Chondrocyte (in vitro differentiated cells): Measurements from ENCODE around the gene APOL4. TPM values are rescaled to one million over a fixed set of nuclear protein-coding genes. Genes with fewer than 3 reads are reported as not detected.
"Not testable (repeated sequence)": the region's sequence is repeated elsewhere in the genome, so short reads cannot be mapped to it uniquely, and the experiment has no call there.

Experiments
- DNase-seq: peaks from one replicate; pipeline ENCODE4 v3.0.0; 2021; ENCODE audit warnings: mixed read lengths, low spot score
- H3K27ac Mint-ChIP-seq: one replicate; pipeline ENCODE4 v1.8.0; 2021; ENCODE audit warnings: mild to moderate bottlenecking, moderate library complexity, mixed read lengths; ENCODE audit not compliant: unreplicated experiment
- H3K27me3 Mint-ChIP-seq: 2 replicates; pipeline ENCODE4 v1.8.0; 2021; ENCODE audit warnings: low read depth, mixed read lengths
- H3K36me3 Mint-ChIP-seq: 2 replicates; pipeline ENCODE4 v1.8.0; 2021; ENCODE audit warnings: low read depth, mixed read lengths
- H3K4me1 Mint-ChIP-seq: 2 replicates; pipeline ENCODE4 v1.8.0; 2021; ENCODE audit warnings: low read depth, mild to moderate bottlenecking, mixed read lengths
- H3K4me3 Mint-ChIP-seq: one replicate; pipeline ENCODE4 v1.8.0; 2021; ENCODE audit warnings: mild to moderate bottlenecking, moderate library complexity, mixed read lengths; ENCODE audit not compliant: unreplicated experiment
- H3K9me3 Mint-ChIP-seq: 2 replicates; pipeline ENCODE4 v1.8.0; 2021; ENCODE audit warnings: low read depth, mixed read lengths
- CTCF ChIP-seq: fragments of 200-600 bp; sonication (generic); IDR thresholded peaks from 2 replicates; pipeline ENCODE4 v1.5.0; 2021; ENCODE audit warnings: antibody characterized with exemption, mild to moderate bottlenecking, moderate library complexity
- total RNA-seq: library from RNA; stranded (reverse); gene quantifications from 3 replicates; pipeline ENCODE4 v1.2.1, GENCODE V29; 2021

APOL4 gene
- total RNA-seq, 1 donor from 2014 or later: not detected

GRCh38 chr22:36204632-36205015 is 3.0 kb upstream of the APOL4 start:
- H3K27me3 Mint-ChIP-seq: peaks cover 5% of the 10 kb centered on the region
- H3K27ac Mint-ChIP-seq: no peak overlapping the region
- H3K9me3 Mint-ChIP-seq: peaks cover 4% of the 10 kb centered on the region
- TF ChIP-seq CTCF: no peak
- no peaks in the 10 kb centered on the region for H3K4me1 Mint-ChIP-seq
- no peak for DNase-seq
- H3K36me3 Mint-ChIP-seq: no peaks in the 10 kb centered on the region
- H3K4me3 Mint-ChIP-seq: no peak overlapping the region

- H3K4me1 Mint-ChIP-seq: no peaks in the 10 kb centered on the region
- TF ChIP-seq CTCF: no peak
- no peak for DNase-seq
- peaks cover 1% of the 10 kb centered on the region for H3K9me3 Mint-ChIP-seq
- H3K27ac Mint-ChIP-seq: no peak overlapping the region
- H3K36me3 Mint-ChIP-seq: no peaks in the 10 kb centered on the region
- no peak overlapping the region for H3K4me3 Mint-ChIP-seq
- H3K27me3 Mint-ChIP-seq: peaks cover 3% of the 10 kb centered on the region
Measured at GRCh38 chr22:36204001-36204631, 2.5 kb upstream of the APOL4 start.

GRCh38 chr22:36203441-36203840 is 1.8 kb upstream of the APOL4 start:
- H3K27ac Mint-ChIP-seq, H3K36me3 Mint-ChIP-seq, H3K27me3 Mint-ChIP-seq, H3K9me3 Mint-ChIP-seq, DNase-seq, H3K4me3 Mint-ChIP-seq, H3K4me1 Mint-ChIP-seq: not testable (repeated sequence)

GRCh38 chr22:36202906-36203305 is 1.3 kb upstream of the APOL4 start:
- H3K27ac Mint-ChIP-seq, H3K9me3 Mint-ChIP-seq, H3K27me3 Mint-ChIP-seq, DNase-seq, H3K4me3 Mint-ChIP-seq, H3K36me3 Mint-ChIP-seq, H3K4me1 Mint-ChIP-seq: not testable (repeated sequence)

- not testable (repeated sequence) for H3K27ac Mint-ChIP-seq, DNase-seq, H3K27me3 Mint-ChIP-seq, H3K9me3 Mint-ChIP-seq, H3K36me3 Mint-ChIP-seq, H3K4me3 Mint-ChIP-seq
- H3K4me1 Mint-ChIP-seq: peaks cover 20% of the 10 kb centered on the region
Measured at GRCh38 chr22:36201025-36201424, 584 bp downstream of the APOL4 start.

GRCh38 chr22:36199001-36199551 is 2.5 kb downstream of the APOL4 start:
- Mint-ChIP-seq H3K27ac (no peak overlapping the region), H3K9me3 (no peaks in the 10 kb centered on the region), H3K4me1 (peaks cover 29% of the 10 kb centered on the region), H3K36me3 (no peaks in the 10 kb centered on the region), H3K4me3 (no peak overlapping the region), H3K27me3 (no peaks in the 10 kb centered on the region)
- no peak for TF ChIP-seq CTCF
- no peak for DNase-seq

- Mint-ChIP-seq H3K27me3 (no peaks in the 10 kb centered on the region), H3K4me1 (peaks cover 29% of the 10 kb centered on the region), H3K9me3 (no peaks in the 10 kb centered on the region), H3K27ac (no peak overlapping the region), H3K36me3 (no peaks in the 10 kb centered on the region), H3K4me3 (no peak overlapping the region)
- no peak for TF ChIP-seq CTCF
- no peak for DNase-seq
Measured at GRCh38 chr22:36198536-36198935, 3.1 kb downstream of the APOL4 start.
